ENCODE data around the gene VEZT. TPM values are rescaled to one million over a fixed set of nuclear protein-coding genes. Genes with fewer than 3 reads are reported as not detected.

The VEZT gene
- total and polyA plus RNA-seq, 10 of the 15 experiments (the other 5 are each of a cell fraction or from before 2014, with no cell fraction given), result 32.8 to 134 (median 66.2) TPM

DNA sequence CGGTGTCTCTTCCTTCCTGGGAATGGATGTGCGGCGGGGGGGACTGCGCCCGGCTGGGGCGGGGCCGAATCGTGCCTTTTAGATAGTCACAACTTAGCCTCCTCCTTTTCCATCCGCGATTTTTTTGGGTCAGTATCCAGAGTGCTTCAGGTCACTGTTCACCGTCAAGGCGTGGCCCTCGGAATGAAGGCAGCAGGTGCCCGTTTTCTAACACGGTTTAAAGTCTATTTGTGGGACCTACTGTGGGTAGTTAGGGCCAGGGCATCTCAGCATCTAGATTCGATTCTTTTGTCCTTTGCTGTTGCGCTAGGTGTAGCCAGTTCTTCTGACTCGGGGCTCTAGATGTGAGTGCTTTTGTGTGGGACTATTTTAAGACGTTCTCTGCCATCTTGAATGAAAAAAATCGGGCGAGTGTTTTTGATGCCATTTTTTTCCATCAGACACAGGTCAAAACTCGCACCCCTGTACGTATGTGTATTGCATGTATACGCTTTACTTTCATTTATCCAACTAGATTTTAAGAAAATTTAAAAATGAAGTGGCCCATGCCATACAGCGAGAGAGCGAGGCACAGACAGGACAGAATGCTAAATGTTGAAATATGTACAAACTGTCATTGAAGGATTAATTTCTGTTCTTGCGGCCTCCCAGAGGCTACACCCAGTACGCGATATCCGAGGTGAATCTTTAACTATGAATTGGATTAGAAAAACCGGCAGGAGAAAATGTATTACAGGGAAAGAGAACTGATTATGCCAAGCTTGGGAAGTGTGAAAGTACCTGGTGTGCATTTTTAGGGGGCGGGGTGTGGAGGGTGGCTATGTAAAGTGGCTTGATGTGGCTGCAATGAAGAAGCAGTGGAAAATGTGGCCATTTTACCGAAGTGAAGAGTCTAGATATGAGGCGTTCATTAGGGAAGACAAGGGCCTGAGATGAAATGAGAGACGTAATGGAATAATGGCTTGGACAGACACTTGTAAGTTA, 835 bp downstream of the VEZT start (continued):
- TF ChIP-seq MTA2 (IDR thresholded peaks at IDR 0.05; ENCODE audit: low read depth) (no peak), POLR2A (IDR thresholded peaks at IDR 0.05; ENCODE audit: low read depth, low read length) (no peak), SREBF1 (IDR thresholded peaks at IDR 0.05; ENCODE audit: low read length) (no peak), ZNF384 (IDR thresholded peaks at IDR 0.05; ENCODE audit: borderline replicate concordance, low read depth, low read length) (peak; percentile 80), POU2F2 (IDR thresholded peaks at IDR 0.05; ENCODE audit: borderline replicate concordance, low read depth, low read length) (peak; percentile 68; the same call in 1 of the 3 replicates), RB1 (IDR thresholded peaks at IDR 0.05; ENCODE audit: borderline replicate concordance) (no peak), CHD4 (IDR thresholded peaks at IDR 0.05) (no peak), SUZ12 (IDR thresholded peaks at IDR 0.05; ENCODE audit: unreplicated experiment) (no peak), SMAD5 (IDR thresholded peaks at IDR 0.05; ENCODE audit: low read depth) (no peak), FOXM1 (IDR thresholded peaks at IDR 0.05; ENCODE audit: low read depth, low read length) (no peak), JUNB (IDR thresholded peaks at IDR 0.05) (no peak), ZNF217 (IDR thresholded peaks at IDR 0.05) (no peak), KAT2A (conservative IDR thresholded peaks at IDR 0.05; ENCODE audit: control insufficient read depth, low read depth, low read length) (no peak), CEBPB (IDR thresholded peaks at IDR 0.05; ENCODE audit: borderline replicate concordance in 1 of 2, low read depth in 2 of 2, low read length in 2 of 2) (no peak), NR2C1 (IDR thresholded peaks at IDR 0.05) (no peak), RAD21 (IDR thresholded peaks at IDR 0.05; ENCODE audit: insufficient read depth, low read depth, low read length) (no peak), SREBF2 (IDR thresholded peaks at IDR 0.05; ENCODE audit: low read length) (no peak)
- TF ChIP-seq, protein P1, sequence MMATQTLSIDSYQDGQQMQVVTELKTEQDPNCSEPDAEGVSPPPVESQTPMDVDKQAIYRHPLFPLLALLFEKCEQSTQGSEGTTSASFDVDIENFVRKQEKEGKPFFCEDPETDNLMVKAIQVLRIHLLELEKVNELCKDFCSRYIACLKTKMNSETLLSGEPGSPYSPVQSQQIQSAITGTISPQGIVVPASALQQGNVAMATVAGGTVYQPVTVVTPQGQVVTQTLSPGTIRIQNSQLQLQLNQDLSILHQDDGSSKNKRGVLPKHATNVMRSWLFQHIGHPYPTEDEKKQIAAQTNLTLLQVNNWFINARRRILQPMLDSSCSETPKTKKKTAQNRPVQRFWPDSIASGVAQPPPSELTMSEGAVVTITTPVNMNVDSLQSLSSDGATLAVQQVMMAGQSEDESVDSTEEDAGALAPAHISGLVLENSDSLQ (IDR thresholded peaks at IDR 0.05), result no peak
- TF ChIP-seq, protein P2, sequence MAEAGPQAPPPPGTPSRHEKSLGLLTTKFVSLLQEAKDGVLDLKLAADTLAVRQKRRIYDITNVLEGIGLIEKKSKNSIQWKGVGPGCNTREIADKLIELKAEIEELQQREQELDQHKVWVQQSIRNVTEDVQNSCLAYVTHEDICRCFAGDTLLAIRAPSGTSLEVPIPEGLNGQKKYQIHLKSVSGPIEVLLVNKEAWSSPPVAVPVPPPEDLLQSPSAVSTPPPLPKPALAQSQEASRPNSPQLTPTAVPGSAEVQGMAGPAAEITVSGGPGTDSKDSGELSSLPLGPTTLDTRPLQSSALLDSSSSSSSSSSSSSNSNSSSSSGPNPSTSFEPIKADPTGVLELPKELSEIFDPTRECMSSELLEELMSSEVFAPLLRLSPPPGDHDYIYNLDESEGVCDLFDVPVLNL (IDR thresholded peaks at IDR 0.05; ENCODE audit: low read depth, low read length), result no peak
- TF ChIP-seq, protein P3, sequence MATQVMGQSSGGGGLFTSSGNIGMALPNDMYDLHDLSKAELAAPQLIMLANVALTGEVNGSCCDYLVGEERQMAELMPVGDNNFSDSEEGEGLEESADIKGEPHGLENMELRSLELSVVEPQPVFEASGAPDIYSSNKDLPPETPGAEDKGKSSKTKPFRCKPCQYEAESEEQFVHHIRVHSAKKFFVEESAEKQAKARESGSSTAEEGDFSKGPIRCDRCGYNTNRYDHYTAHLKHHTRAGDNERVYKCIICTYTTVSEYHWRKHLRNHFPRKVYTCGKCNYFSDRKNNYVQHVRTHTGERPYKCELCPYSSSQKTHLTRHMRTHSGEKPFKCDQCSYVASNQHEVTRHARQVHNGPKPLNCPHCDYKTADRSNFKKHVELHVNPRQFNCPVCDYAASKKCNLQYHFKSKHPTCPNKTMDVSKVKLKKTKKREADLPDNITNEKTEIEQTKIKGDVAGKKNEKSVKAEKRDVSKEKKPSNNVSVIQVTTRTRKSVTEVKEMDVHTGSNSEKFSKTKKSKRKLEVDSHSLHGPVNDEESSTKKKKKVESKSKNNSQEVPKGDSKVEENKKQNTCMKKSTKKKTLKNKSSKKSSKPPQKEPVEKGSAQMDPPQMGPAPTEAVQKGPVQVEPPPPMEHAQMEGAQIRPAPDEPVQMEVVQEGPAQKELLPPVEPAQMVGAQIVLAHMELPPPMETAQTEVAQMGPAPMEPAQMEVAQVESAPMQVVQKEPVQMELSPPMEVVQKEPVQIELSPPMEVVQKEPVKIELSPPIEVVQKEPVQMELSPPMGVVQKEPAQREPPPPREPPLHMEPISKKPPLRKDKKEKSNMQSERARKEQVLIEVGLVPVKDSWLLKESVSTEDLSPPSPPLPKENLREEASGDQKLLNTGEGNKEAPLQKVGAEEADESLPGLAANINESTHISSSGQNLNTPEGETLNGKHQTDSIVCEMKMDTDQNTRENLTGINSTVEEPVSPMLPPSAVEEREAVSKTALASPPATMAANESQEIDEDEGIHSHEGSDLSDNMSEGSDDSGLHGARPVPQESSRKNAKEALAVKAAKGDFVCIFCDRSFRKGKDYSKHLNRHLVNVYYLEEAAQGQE (IDR thresholded peaks at IDR 0.05; ENCODE audit: low read depth, low read length), result no peak
- TF ChIP-seq, protein P4, sequence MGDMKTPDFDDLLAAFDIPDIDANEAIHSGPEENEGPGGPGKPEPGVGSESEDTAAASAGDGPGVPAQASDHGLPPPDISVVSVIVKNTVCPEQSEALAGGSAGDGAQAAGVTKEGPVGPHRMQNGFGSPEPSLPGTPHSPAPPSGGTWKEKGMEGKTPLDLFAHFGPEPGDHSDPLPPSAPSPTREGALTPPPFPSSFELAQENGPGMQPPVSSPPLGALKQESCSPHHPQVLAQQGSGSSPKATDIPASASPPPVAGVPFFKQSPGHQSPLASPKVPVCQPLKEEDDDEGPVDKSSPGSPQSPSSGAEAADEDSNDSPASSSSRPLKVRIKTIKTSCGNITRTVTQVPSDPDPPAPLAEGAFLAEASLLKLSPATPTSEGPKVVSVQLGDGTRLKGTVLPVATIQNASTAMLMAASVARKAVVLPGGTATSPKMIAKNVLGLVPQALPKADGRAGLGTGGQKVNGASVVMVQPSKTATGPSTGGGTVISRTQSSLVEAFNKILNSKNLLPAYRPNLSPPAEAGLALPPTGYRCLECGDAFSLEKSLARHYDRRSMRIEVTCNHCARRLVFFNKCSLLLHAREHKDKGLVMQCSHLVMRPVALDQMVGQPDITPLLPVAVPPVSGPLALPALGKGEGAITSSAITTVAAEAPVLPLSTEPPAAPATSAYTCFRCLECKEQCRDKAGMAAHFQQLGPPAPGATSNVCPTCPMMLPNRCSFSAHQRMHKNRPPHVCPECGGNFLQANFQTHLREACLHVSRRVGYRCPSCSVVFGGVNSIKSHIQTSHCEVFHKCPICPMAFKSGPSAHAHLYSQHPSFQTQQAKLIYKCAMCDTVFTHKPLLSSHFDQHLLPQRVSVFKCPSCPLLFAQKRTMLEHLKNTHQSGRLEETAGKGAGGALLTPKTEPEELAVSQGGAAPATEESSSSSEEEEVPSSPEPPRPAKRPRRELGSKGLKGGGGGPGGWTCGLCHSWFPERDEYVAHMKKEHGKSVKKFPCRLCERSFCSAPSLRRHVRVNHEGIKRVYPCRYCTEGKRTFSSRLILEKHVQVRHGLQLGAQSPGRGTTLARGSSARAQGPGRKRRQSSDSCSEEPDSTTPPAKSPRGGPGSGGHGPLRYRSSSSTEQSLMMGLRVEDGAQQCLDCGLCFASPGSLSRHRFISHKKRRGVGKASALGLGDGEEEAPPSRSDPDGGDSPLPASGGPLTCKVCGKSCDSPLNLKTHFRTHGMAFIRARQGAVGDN (IDR thresholded peaks at IDR 0.05), result no peak
